ENCODE measurements around the gene NUDT4.

DNA sequence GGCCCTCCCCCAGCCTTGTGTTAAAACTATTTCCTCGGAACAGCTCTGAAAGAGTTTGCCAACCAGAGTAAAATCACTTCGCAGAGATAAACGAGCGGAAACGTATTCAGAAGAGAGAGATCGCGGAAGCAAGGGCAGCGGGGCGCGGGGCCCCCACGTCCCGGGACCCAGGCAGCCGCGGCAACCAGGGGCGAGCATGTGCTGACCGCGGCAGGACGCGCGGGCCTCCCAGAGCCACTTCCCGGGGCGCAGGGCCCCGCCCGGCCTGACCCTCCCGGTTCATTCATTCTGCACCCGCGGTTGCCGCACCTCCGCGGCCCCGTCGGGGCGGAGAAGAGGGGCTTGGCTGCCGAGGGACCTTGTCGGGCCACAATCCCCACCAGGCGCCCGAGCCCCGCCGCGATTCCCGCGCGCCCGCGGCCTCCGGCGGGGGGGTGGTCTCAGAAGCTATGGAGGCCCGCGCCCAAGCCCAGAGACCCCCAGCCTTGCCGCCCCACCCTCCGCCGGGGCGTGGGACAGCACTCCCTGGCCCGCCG lies 63.4 kb downstream of the NUDT4 start:
- TF ChIP-seq RB1 (IDR thresholded peaks at IDR 0.05; ENCODE audit: borderline replicate concordance), result no peak
- TF ChIP-seq, protein P1, sequence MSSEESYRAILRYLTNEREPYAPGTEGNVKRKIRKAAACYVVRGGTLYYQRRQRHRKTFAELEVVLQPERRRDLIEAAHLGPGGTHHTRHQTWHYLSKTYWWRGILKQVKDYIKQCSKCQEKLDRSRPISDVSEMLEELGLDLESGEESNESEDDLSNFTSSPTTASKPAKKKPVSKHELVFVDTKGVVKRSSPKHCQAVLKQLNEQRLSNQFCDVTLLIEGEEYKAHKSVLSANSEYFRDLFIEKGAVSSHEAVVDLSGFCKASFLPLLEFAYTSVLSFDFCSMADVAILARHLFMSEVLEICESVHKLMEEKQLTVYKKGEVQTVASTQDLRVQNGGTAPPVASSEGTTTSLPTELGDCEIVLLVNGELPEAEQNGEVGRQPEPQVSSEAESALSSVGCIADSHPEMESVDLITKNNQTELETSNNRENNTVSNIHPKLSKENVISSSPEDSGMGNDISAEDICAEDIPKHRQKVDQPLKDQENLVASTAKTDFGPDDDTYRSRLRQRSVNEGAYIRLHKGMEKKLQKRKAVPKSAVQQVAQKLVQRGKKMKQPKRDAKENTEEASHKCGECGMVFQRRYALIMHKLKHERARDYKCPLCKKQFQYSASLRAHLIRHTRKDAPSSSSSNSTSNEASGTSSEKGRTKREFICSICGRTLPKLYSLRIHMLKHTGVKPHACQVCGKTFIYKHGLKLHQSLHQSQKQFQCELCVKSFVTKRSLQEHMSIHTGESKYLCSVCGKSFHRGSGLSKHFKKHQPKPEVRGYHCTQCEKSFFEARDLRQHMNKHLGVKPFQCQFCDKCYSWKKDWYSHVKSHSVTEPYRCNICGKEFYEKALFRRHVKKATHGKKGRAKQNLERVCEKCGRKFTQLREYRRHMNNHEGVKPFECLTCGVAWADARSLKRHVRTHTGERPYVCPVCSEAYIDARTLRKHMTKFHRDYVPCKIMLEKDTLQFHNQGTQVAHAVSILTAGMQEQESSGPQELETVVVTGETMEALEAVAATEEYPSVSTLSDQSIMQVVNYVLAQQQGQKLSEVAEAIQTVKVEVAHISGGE (CRISPR knock-in tag; IDR thresholded peaks at IDR 0.05), result no peak
- TF ChIP-seq TAF1 (IDR thresholded peaks at IDR 0.05; ENCODE audit: borderline replicate concordance, low read depth, low read length), result no peak
- no peak for TF ChIP-seq ZNF274 (IDR thresholded peaks at IDR 0.05; ENCODE audit: insufficient read depth, insufficient read length)
- TF ChIP-seq, protein P2, sequence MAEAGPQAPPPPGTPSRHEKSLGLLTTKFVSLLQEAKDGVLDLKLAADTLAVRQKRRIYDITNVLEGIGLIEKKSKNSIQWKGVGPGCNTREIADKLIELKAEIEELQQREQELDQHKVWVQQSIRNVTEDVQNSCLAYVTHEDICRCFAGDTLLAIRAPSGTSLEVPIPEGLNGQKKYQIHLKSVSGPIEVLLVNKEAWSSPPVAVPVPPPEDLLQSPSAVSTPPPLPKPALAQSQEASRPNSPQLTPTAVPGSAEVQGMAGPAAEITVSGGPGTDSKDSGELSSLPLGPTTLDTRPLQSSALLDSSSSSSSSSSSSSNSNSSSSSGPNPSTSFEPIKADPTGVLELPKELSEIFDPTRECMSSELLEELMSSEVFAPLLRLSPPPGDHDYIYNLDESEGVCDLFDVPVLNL (IDR thresholded peaks at IDR 0.05; ENCODE audit: low read depth, low read length), result no peak
- no peak for TF ChIP-seq ETV6 (conservative IDR thresholded peaks at IDR 0.05 in 1 of 2, IDR thresholded peaks at IDR 0.05 in 1 of 2; ENCODE audit: borderline replicate concordance in 1 of 2, low read depth in 1 of 2)
- TF ChIP-seq, protein P3, sequence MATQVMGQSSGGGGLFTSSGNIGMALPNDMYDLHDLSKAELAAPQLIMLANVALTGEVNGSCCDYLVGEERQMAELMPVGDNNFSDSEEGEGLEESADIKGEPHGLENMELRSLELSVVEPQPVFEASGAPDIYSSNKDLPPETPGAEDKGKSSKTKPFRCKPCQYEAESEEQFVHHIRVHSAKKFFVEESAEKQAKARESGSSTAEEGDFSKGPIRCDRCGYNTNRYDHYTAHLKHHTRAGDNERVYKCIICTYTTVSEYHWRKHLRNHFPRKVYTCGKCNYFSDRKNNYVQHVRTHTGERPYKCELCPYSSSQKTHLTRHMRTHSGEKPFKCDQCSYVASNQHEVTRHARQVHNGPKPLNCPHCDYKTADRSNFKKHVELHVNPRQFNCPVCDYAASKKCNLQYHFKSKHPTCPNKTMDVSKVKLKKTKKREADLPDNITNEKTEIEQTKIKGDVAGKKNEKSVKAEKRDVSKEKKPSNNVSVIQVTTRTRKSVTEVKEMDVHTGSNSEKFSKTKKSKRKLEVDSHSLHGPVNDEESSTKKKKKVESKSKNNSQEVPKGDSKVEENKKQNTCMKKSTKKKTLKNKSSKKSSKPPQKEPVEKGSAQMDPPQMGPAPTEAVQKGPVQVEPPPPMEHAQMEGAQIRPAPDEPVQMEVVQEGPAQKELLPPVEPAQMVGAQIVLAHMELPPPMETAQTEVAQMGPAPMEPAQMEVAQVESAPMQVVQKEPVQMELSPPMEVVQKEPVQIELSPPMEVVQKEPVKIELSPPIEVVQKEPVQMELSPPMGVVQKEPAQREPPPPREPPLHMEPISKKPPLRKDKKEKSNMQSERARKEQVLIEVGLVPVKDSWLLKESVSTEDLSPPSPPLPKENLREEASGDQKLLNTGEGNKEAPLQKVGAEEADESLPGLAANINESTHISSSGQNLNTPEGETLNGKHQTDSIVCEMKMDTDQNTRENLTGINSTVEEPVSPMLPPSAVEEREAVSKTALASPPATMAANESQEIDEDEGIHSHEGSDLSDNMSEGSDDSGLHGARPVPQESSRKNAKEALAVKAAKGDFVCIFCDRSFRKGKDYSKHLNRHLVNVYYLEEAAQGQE (IDR thresholded peaks at IDR 0.05; ENCODE audit: low read depth, low read length), result no peak
- TF ChIP-seq EZH2 (IDR thresholded peaks at IDR 0.05; ENCODE audit: borderline replicate concordance, control insufficient read depth, low read depth, low read length), result no peak

Measured in GM12878 (cell line).